HG02763 (cell line): ENCODE measurements around the gene LRRC4C.

Experiments used
- ATAC-seq: cut with Tn5 transposase; IDR thresholded peaks from one replicate; pipeline ENCODE4 v1.9.1; 2021; ENCODE audit warnings: mild to moderate bottlenecking, moderate library complexity; ENCODE audit not compliant: unreplicated experiment

The LRRC4C gene

GRCh38 chr11:40139536-40139935, 1319.9 kb downstream of the LRRC4C start:
- ATAC-seq: no peak

DNA sequence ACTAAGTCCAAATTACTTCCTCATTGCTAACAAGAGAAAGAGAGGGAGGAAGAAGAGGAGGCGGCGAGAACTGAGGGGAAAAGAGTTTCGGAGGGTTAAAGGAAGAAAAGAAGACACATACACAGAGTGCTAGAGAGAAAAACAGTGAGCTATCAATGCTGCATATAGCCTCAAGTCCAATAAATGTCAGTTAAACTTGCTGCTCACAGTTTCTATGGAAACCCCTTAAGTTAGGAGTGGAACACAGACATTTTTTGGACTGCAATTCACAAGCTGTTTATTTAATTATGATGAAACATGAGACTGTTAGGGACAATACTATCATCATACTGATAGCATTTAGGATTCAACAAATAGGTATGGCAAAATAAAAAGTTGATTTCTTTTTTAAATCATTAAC, 1320.4 kb downstream of the LRRC4C start:
- ATAC-seq: no peak

DNA sequence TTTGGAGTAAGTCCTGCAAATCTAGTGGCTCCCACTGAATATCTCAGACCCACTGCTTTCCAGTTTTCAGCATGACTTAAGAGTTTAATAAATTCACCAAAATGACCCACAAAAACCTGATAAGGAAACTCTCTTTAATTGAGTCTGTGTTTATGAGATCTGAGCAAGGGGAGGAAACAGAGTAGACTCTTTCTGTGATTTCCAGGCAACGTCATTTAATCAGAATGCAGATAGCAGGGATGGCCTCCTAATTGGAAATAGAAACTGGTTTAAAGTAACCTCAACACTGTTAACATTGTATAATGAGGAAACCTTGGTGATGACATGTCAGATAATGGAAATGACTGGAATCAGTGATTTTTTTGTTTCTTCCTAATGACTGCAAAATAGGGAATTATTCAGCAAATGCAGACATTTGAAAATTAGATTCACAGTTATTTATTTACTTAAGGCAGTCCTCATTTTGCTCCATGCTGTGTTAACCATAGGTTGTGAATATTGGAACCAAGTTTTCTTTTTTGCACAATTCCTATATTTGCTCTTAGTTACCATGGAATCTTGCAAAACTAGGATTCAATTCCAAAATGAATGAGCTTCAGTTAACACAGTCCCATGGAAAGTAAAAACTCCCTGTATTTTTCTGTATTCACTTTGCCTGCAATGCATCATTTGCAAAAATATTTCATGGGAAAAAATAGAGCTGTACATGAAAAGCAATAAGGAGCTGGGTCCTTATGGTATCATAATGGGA, 1324.5 kb downstream of the LRRC4C start:
- no peak for ATAC-seq

GRCh38 chr11:40133498-40133897, 1326.0 kb downstream of the LRRC4C start:
- ATAC-seq: no peak

DNA sequence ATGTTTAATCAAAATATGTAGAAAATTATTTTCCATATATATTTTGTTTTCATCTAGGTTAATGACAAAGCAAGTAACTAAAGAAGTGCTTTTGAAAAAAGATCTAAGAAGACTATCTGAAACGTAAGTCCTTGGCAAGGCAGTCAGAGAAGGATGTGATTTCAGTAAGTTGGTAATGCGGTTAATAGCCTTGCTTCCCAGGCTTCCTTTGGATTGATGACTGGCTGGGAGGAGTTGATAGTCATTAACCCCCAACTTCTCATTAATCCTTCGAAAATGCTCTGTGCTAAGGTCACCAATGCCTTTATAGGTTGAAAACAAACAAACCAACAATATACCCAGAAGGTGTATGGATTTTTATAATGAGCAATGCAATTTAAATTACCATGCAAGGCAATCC, 1326.5 kb downstream of the LRRC4C start:
- no peak for ATAC-seq

DNA sequence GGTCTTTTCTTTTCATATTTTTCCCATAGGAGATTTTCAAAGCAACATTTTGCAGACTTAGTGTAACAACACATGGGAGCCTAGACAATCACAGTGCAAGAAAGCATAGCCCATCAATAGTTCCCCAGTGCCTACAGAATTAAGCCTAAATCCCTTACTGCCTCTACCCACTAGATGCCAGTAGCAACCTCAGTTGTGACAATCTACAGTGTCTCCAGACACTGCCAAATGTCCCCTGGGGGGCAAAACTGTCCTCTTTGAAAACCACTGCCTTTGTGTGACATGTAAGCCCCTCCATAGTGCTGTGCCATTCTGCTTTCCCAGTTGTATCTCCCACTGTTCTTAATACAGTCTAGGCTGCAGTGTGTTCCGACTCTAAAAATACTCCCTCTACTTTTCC, 1329.0 kb downstream of the LRRC4C start:
- no peak for ATAC-seq

- no peak for ATAC-seq
Measured at GRCh38 chr11:40129266-40129665, 1330.2 kb downstream of the LRRC4C start.

DNA sequence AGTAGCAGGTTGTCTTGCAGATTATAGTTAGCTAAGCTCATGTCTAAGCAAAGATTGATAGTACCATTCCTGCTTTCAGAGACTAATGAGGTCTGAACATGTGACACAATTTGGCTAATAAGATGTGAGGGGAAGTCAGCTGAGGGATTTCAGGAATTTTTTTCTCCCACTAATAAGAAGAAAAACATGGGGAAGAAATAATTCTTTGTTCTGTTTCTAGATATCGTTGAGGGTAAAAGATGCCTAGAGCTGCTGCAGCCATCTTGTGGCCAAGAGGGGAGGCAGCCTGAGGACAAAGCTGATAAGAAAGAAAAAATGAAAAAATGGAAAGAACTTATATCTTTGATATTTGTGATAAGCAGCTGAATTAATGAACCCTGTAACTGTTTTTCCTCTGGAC, 1334.4 kb downstream of the LRRC4C start:
- ATAC-seq: no peak

- ATAC-seq: no peak
Measured at GRCh38 chr11:40119661-40120060, 1339.8 kb downstream of the LRRC4C start.

GRCh38 chr11:40118780-40119179, 1340.7 kb downstream of the LRRC4C start:
- no peak for ATAC-seq

- no peak for ATAC-seq
Measured at GRCh38 chr11:40118026-40118425, 1341.4 kb downstream of the LRRC4C start.

DNA sequence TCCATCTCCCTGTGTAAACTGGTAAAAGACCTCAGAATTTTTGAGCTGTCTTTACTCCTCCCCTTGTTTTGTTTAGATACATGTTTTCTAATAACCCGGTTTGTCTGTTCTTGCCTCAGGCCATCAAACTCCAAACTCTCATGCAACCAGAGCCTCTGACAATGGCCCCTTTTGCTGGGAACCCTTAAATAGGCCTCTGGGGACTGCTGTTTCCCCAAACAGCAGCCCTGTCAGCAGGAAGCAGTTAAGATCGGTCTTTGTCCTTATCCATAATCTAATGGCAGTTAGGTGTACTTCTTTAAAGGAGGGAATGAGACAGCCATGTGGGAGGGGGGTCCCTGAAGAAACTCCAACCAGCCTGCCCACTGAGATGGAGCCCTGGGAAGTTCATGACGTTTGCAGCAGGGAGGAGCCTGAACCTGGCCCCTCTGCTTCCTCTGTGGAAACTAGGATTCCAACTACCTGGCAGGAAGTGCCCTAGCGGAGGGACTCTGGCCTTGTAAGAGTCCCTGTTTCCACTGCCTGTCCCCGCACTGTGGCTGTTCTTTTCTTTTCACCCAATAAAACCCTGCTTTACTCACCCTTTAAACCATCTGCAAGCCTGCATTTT, 1354.4 kb downstream of the LRRC4C start:
- no peak for ATAC-seq

GRCh38 chr11:40100781-40101180, 1358.7 kb downstream of the LRRC4C start:
- no peak for ATAC-seq

- no peak for ATAC-seq
Measured at GRCh38 chr11:40100162-40100553, 1359.3 kb downstream of the LRRC4C start.

- no peak for ATAC-seq
Measured at GRCh38 chr11:40099426-40100161, 1359.9 kb downstream of the LRRC4C start.

DNA sequence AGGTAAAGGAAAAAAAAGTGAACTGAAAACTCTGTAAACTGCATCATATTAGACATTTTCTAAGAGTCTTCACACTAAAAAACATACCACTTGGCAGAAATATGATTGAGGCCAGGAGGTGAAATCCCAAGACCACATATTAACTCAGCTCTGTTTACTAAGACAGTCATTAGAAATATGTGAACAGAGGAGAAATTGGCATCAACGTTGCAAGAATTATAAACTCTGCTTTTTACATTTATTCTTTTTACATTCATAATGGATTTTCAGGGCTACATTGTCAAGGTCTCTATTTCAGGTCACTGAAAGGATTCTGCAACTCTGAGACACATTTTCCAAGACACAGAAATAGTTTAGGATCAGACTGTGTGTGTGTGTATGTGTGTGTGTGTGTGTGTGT, 1364.0 kb downstream of the LRRC4C start:
- ATAC-seq: no peak

DNA sequence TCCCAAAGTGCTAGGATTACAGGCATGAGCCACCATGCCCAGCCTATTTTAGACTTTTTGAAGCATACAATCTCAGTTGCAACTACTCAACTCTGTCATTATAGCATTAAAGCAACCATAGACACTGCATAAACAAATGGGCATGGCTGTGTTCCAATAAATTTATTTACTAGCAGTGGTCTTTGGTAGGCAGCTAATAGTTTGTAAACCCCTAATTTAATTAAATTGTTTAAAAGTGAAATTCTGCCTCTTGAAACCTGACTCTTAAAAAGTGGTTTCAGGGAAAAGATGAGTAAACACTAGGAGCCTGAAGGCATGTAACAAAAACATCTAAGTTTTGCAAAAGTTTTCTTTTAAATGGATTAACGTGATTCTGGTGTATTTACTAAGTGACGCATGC, 1364.5 kb downstream of the LRRC4C start:
- no peak for ATAC-seq

DNA sequence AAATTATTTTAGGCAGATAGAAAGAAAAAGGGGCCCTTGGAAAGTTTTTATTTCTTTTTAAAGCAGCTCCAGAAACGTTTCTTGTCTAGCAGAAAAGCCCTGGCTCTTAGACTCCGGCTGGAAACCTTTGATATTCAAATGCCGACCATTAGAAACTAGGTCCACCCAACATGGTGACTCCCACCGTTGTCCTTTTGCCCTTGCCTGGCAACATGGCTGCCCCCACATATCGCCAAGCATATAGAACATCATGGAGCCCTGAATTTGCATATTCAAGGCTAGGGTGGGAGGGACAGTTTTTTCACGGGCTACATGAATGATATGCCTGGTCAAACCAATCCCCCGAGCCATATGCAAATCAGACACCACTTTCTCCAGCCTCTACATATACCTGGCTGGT, 1379.0 kb downstream of the LRRC4C start:
- no peak for ATAC-seq
